ENCODE measurements around the gene PAQR4. TPM values are rescaled to one million over a fixed set of nuclear protein-coding genes. Genes with fewer than 3 reads are reported as not detected.

Gene PAQR4
- total and polyA plus RNA-seq, 2 of the 13 experiments (the other 11 are each of a cell fraction or from before 2014, with no cell fraction given): 15.9 to 24.8 TPM

- TF ChIP-seq HNF1A (IDR thresholded peaks at IDR 0.05; ENCODE audit: low read depth): no peak
- TF ChIP-seq HNF1A (CRISPR knock-in tag; IDR thresholded peaks at IDR 0.05; ENCODE audit: borderline replicate concordance): no peak
Measured at GRCh38 chr16:2959206-2959605, 9.9 kb upstream of the PAQR4 start (continued).

GRCh38 chr16:2960183-2961010, 8.8 kb upstream of the PAQR4 start:
- no peak for TF ChIP-seq NFYC (CRISPR knock-in tag; IDR thresholded peaks at IDR 0.05)
- TF ChIP-seq AKAP8 (CRISPR knock-in tag; IDR thresholded peaks at IDR 0.05): no peak
- TF ChIP-seq ZSCAN9 (CRISPR knock-in tag; IDR thresholded peaks at IDR 0.05; ENCODE audit: borderline replicate concordance): peak; percentile 85; the same call in 1 of the 2 replicates
- TF ChIP-seq ZNF362 (CRISPR knock-in tag; IDR thresholded peaks at IDR 0.05; ENCODE audit: borderline replicate concordance): no peak
- no peak for TF ChIP-seq NFKB2 (CRISPR knock-in tag; IDR thresholded peaks at IDR 0.05; ENCODE audit: borderline replicate concordance)
- no peak for TF ChIP-seq ERF (CRISPR knock-in tag; IDR thresholded peaks at IDR 0.05)
- TF ChIP-seq KMT2A (CRISPR knock-in tag; IDR thresholded peaks at IDR 0.05): no peak
- TF ChIP-seq ZNF17 (CRISPR knock-in tag; IDR thresholded peaks at IDR 0.05): no peak
- H3K4me3 ChIP-seq (replicated peaks in 1 of 3; ENCODE audit: insufficient read depth in 1 of 3, low read depth in 2 of 3, low read length in 3 of 3): no peak overlapping the region
- peaks cover 30% of the 10 kb centered on the region for H3K4me1 ChIP-seq (ENCODE audit: insufficient read depth, low read length)
- no peaks in the 10 kb centered on the region for H3K36me3 ChIP-seq (replicated peaks in 1 of 2; ENCODE audit: control insufficient read depth in 1 of 2, insufficient read depth in 2 of 2, low read length in 2 of 2)
- no peak overlapping the region for H3K9ac ChIP-seq (ENCODE audit: insufficient read depth, low read depth, low read length)
- CTCF ChIA-PET (ENCODE audit: low intra/inter-chr PET ratio, low total read pairs): interaction anchor here (1.8 kb wide), 1 partner anchor 23 kb away, joined by 12 read pairs; no protein-coding TSS in a partner anchor
- H3K27ac ChIP-seq (ENCODE audit: extremely low read length, insufficient read depth, low read length): no peak overlapping the region
- BruUV-seq (replicated peaks): no TSS peak
- POLR2A ChIA-PET: no interaction called here
- FAIRE-seq (no peak), ATAC-seq (no peak), DNase-seq (ENCODE audit: low spot score) (no peak)
- WGBS (ENCODE audit: low lambda C conversion rate): 27% methylated on average over 12 of the region's 17 CpGs
- no peaks in the 10 kb centered on the region for H3K79me2 ChIP-seq (ENCODE audit: insufficient read depth, low read length)
- no peaks in the 10 kb centered on the region for H4K20me1 ChIP-seq (ENCODE audit: insufficient read depth, low read length)
- peaks cover under 1 to 25% of the 10 kb centered on the region in 2 experiments; a peak in 3 of 5 replicates for H3K27me3 ChIP-seq (ENCODE audit: control insufficient read depth in 1 of 2, insufficient read depth in 2 of 2, low read length in 2 of 2)
- H3K4me2 ChIP-seq (ENCODE audit: low read depth, low read length): no peak overlapping the region
- no peaks in the 10 kb centered on the region for H3K9me3 ChIP-seq (ENCODE audit: low read length)
- intact Hi-C loops (cut with micrococcal nuclease; ENCODE audit: unreplicated experiment) (no loop called here), in situ Hi-C loops (cut with HindIII; ENCODE audit: extremely low pct_ligation_motif_present, low pct_unique_long_range_greater_than_20kb) (no loop called here)
- no peak overlapping the region for H2AFZ ChIP-seq (ENCODE audit: low read length)
